Activated CD4-positive, alpha-beta T cell treated with anti-CD3 and anti-CD28 coated beads for 4 hours (primary cell): Measurements from ENCODE around the gene CACNG6.
A peak's percentile ranks its signal among the peaks of the same experiment; 100 is the strongest.
"Not testable (repeated sequence)": the region's sequence is repeated elsewhere in the genome, so short reads cannot be mapped to it uniquely, and the experiment has no call there.

Experiments used
- DNase-seq, 2 donors: peaks; one replicate each; pipeline ENCODE4 v3.0.0-alpha.2; 2020

Gene CACNG6

DNA sequence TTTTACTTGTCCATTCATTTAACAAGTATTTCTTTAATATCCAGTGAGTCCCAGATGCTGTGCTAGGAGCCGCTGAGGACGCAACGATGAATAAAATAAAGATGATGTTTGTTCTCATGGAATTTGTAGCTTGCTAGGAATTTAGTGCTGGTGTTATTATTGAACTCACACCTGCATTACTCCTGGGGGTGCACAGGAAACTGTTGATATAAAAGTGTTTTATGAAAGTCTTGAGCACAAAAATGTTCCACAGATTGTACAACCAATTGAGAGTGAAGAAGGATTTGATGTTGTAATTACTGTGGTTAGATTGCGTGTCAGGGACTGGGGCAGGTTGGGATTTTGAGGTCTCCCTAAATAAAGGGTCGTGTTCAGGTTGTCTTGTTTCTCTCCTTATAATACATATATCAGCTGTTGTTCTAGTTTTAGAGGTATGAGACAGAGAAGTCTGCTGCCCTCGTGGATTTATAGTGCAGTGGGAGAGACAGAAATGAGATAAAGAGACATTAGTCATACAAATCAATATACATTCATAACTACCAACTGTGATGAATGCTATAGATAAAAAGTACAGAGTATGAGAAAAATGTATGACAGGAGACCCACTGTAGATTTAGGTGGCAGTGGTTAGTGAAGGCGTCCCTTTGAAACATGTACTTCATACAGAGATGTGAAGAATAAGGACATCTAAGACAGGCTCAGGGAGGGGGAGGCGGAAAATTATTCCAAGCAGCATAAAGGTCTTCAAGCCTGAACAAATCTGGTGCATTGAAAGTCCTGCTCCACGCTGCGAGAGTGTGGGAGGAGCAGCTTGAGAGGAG lies 11.3 kb downstream of the CACNG6 start:
- DNase-seq = no peak

DNA sequence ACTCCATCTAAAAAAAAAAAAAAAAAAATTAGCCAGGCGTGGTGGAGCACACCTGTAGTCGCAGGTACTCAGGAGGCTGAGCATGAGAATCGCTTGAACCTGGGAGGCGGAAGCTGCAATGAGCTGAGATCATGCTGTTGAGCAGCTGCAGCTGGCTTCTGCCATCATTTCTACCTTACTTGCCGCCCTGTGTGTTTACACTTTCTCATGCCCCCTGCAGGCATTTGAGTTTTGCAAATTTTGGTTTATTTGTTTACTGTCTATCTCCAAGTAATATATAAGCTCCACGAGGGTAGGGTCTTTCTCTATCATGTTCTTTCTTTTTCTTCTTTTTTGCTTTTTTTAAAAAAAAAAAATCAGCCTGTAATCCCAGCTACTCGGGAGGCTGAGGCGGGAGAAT lies 18.0 kb downstream of the CACNG6 start:
- no peak for DNase-seq

DNA sequence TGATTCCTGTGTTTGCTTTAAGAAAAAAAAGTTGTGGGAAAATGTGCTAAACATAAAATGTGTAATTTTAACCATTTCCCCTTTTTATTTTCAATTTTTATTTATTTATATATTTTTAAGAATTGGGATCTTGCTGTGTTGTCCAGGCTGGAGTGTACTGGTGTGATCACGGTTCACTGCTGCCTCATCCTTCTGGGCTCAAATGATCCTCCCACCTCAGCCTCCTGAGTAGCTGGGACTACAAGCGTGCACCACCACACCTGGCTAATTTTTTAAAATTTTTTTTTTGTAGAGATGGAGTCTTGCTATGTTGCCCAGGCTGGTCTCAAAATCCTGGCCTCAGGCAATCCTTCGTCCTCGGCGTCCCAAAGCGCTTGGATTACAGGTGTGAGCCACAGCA lies 19.0 kb downstream of the CACNG6 start:
- no peak for DNase-seq

DNA sequence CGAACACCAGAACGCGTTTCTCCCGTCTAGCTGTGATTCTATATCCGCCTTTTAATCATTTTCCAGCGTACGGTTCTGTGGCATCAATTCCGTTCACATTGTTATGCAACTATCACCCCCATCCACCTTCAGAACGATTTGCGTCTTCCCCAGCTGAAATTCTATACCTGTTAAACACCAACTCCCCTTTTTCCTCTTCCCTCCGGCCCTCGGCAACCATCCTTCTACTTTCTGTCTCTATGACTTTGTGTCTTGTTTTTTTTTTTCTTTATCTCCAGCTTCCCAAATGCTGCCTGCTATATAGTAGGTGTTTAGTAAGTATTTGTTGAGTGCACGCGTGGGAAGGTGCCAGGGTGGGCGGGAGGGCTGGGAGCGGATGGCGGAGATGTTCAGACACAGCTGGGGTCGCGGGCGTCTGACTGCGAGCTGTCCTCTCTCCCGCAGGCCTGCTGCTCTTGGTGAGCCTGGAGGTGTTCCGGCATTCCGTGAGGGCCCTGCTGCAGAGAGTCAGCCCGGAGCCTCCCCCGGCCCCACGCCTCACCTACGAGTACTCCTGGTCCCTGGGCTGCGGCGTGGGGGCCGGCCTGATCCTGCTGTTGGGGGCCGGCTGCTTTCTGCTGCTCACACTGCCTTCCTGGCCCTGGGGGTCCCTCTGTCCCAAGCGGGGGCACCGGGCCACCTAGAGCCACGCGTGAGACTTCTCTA lies 20.2 kb downstream of the CACNG6 start:
- no peak for DNase-seq

DNA sequence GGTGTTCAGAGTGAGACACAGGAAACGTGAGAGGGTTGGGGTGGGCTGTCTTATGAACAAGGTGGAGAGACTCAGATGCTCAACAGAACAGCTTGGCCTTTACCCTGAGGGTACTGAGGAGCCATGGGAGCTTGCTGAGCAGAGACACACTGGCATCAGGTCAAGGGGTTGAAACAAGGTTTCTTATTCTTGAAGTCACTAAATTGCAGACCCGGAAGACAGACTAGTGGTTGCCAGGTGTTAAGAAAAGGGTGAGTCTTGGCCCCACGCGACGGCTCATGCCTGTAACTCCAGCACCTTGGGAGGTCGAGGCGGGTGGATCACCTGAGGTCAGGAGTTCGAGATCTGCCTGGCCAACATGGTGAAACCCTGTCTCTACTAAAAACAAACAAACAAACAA lies 22.4 kb downstream of the CACNG6 start:
- no peak for DNase-seq

DNA sequence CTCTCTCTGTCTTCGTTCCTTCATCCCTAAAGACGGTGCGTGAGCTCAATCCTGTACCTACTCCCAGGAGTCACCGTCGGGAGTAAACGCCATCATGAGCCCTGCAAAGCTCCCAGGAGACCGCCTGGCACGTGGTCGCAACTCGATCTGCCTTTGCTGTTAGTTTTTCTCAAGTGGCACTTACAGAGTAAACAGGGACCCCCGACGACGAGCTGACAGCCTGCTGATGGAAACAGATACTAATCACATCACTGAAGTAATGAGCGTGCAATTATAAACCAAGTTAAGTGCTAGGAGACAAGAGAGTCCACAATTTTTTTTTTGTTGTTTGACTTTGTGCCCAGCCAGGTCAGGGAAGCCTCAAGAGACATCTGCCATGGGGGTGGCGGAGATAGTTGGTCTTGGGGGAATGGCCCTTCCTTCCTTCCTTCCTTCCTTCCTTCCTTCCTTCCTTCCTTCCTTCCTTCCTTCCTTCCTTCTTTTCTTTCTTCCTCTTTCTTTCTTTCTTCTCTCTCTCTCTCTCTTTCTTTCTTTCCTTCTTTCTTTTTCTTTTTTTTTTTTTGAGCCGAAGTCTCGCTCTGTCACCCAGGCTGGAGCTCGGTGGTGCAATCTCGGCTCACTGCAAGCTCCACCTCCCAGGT lies 23.6 kb downstream of the CACNG6 start:
- DNase-seq = no peak

DNA sequence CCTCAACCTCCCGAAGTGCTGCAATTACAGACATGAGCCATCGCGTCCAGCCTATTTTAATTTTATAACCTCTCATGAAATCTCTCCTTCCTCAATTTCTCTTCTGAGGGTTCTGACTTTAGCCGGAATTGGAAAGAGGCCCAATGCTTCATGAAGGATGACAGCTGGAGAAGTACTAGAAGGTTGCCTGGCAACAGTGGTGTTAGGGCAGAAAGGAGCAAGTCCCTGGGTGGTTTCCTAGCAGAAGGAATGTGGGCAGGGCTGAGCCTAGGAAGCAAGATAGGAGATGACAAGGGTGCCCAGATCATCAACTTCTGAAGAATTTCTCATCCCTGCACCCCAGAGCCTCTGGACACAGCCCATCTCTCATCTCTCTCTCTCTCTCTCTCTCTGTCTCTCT lies 25.8 kb downstream of the CACNG6 start:
- no peak for DNase-seq

DNA sequence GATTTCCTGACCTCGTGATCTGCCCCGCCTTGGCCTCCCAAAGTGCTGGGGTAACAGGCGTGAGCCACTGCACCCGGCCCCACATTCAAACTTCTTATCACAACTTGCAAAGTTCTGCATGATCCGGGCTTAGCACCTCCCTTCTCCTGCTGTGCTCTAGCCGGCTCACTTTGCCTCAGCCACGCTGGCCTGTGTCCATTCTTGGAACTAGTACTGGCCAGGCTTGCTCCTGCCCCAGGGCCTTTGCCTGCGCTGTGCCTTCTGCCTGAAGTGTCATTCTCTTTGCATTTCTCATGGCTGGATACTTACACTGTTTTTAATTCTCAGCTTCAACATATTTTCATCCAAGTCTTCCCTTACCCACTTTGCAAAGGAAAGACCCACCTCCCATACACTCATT lies 29.9 kb downstream of the CACNG6 start:
- DNase-seq = no peak

DNA sequence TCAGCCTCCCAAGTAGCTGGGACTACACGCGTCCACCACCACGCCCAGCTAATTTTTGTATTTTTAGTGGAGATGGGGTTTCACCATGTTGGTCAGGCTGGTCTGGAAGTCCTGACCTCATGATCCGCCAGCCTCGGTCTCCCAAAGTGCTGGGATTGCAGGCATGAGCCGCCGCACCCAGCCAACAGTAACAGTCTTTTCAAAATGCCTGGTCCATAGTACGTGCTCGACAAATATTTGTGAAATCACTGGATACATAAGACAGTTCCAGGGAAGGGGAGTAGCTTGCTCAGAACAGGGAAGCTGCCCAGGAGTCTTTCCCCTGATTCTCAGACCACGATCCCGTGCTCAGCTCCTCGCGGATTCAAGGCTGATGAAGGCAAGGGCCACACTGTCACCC lies 30.5 kb downstream of the CACNG6 start:
- no peak for DNase-seq

DNA sequence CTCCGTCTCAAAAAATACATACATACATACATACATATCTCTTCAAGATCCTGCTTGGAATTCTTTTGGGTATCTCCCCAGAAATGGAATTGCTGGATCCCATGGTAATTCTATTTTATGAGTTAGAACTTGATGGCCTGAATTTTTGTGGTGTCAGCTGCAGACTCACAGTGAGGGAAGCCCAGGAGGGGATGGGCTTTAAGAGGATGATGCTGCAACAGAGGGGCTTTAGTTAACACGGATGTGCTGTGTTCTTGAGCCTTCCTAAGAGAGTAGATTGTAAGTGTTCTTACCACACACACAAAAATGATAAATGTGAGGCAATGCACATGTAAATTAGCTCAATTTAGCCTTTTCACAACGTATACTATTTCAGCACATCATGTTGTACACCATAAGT lies 31.8 kb downstream of the CACNG6 start:
- DNase-seq = no peak

DNA sequence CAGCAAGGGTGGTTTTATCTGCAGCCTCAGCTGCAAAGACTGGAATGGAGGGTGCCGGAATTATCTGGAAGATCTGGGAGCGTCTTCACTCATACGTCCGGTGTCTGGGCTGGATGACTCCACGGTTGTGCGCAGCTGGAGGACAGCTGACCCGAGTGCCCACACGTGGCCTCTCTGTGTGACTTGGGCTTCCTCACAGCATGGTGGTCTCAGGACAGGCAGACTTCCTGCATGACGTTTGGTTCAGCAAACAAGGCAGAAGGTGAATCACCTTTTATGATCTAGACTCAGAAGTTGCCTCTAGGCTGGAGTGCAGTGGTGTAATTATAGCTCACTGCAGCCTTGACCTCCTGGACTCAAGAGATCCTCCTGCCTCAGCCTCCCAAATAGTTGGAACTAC lies 33.2 kb downstream of the CACNG6 start:
- DNase-seq = no peak

DNA sequence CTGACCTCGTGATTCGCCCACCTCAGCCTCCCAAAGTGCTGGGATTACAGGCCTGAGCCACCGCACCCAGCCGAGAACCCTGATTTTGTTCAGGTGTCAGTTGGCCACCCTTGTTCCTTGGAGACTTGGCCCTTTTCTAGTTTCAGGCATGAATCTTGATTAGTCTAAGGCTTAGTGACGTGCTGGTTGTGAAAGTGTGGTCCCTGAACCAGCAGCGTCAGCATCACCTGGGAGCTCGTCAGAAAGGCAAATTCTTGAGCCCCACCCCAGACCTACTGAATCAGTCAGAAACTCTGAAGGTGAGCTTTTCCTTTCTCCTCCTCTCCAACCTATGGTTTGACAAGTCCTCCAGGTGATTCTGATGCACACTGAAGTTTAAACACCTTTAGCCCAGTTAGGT lies 35.2 kb downstream of the CACNG6 start:
- no peak for DNase-seq

DNA sequence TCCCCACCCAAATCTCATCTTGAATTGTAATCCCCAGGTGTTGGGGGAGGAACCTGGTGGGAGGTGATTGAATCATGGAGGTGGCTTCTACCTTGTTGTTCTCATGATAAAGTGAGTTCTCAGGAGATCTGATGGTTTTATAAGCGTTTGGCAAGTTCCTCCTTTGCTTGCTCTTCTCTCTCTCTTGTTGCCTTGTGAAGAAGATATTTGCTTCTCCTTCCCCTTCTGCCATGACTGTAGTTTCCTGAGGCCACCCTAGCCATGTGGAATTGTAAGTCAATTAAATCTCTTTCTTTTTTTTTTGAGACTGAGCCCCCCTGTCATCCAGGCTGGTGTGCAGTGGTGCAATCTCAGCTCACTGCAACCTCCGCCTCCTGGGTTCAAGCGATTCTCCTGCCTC lies 37.9 kb downstream of the CACNG6 start:
- DNase-seq = no peak

DNA sequence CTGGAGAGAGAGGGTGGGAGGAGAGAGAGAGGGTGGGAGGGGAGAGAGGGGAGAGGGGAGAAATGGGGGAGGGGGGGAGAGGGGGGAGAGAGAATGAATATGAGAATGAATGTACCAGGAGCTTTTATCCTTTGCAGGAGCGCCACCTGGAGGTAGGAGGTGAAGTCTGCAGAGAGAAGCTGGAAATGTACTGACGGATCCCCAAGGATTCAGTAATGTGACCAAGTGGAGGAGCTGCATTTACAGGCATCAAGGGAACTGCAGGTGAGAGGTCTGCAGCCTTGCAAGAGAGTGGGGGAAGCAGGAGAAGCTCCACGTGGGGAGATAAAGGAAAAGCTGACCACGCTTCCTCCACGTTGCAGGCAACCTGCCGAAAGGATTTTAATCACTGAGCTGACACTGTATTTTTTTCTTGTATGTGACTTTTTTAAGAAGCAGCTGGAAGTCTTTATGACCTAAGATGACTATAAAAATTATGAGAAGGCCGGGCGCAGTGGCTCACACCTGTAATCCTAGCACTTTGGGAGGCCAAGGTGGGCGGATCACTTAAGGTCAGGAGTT lies 38.6 kb downstream of the CACNG6 start:
- peak; percentile 37 to 44 for DNase-seq

DNA sequence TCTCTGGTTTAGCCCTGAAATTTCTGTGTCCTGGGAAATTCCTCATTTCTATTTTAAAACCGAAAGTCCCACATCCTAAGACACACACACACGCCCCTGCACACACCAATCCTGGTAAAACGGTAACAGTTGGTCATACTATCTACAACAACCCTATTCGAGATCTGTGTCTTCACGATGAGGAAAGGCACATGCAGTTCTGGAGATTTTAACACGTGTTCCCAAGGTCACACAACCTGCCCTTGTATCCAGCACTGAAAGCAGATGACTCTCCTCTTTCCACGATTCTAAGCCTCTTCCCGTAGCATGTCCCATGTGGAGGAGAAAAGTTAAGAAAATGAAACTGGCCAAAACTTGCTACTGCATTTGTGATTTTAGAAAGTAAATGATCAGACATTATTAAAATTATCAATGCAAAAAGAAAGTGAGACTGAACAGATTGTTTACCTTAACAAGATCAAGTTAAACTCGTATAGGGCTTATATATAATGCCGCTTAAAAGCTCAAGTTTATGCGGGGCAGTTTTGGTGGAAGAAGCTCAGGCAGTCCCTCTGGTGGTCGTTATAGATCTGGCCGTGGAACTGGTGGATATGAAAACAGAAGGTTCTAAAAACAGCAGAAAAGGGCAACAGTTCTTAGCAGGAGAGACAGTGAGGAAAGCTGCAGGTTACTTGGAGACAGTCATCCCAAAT lies 39.6 kb downstream of the CACNG6 start:
- DNase-seq = no peak

DNA sequence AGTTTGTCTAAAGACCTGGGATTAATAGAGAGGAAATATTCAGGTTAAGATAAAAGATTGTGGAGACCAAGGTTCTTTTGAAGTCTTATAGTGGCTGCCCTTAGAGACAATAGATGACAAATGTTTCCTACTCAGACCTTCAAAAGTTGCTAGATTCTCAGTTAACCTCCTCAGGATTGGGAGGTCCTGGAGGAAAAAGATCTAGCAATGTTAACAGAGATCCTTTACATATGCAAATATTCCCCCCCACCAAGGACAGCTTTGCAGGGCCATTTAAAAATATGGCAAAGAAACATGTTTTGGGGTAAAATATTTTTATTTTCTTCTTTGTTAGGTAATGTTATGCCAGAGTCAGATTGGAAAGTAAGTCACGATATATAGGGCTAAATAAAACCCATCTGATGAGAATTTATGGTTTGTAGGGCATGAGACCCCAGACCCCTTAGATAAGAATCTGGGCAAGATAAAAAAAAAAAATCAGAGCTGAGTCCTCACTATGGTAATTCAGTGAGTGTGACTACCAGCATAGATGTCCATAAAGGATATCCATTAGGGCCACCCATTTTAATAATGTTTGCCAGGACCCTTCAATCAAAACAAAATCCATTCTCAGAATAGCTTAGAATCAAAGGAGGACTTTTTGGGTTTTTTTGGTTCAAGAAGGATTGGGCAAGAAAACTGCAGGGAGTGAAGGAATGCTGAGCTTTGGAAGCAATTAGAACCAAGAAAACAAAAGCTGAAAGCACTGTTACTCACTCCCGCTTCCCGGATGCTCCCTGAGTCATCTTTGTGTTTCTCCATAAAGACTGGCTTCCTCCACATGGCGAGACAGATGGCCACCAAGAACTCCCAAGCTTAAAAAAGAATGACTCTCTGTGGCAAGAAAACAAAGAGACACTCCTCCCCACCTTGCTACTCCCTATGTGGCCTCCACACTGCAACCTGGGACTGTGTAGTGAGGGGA lies 44.1 kb downstream of the CACNG6 start:
- DNase-seq = no peak

DNA sequence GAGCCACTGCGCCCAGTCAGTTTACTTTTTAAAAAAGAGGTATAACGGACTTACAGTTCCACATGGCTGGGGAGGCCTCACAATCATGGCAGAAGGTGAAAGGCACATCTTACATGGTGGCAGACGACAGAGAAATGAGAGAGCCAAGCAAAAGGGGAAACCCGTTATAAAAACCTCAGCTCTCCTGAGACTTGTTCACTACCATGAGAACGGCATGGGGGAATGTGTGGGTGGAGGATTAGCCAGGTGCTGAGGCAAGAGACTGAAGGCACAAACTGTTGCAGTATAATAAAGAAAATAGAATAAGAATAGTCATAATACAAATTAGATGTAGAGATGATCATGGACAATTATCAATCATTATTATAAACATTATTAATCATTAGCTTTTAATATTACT lies 45.1 kb downstream of the CACNG6 start:
- DNase-seq = not testable (repeated sequence)

DNA sequence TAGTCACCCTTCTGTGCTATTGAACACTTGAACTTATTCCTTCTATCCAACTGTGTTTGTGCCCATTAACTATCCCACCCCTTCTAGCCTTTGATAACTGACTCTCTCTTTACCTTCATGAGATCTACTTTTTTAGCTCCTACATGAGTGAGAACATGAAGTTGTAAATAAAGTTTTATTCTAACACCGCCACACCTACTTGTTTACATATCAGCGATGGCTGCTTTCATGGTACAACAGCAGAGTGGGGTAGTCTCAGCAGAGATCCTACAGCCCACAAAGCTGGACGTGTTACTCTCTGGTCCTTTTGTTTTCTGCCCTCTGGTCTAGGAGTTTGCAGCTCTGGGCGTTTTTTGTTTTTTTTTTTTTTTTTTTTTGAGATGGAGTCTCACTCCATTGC lies 48.6 kb downstream of the CACNG6 start:
- no peak for DNase-seq

DNA sequence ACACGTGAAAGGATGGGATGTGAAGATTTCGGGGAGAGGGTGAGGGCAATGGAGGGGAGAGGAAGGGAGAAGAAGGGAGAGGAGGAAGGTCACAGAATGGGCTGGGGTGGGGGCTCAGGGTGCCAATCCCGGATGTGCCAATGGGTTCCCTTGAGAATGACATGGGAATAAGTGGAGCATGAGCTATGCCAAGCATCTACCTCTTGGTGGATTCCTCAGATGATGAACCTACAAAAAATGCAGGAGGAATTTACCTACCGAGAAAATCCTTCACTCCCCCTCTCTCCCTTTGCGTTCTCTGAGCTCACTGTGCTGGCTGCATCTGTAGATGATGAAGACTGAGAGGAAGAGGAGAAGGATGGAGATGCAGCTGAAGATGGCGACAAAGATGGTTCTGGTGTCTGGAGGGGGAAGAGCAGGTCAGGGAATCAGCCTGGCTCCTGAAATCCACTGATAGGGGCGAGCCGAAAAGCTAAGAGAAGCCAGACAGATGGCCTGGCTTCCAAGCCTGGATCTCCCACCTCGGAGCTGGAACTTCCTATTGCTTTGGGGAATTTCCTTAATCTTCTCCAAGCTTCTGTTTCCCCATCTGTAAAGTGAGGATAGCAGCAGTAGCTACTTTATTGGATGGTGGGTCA lies 50.7 kb downstream of the CACNG6 start:
- no peak for DNase-seq

DNA sequence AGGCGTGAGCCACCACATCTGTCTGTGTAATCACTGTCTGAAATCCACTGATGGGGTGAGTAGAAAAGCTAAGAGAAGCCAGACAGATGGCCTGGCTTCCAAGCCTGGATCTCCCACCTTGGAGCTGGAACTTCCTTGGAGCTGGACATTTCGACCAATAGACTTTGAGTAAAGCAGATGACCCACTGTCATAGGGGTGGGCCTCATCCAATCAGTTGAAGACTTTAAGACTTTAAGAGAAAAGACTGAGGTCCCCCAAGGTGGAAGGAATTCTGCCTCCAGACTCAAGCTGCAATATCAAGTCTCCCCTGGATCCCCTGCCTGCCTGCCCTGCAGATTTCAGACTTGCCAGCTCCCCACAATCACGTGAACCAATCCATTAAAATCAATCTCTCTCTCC lies 51.6 kb downstream of the CACNG6 start:
- no peak for DNase-seq

DNA sequence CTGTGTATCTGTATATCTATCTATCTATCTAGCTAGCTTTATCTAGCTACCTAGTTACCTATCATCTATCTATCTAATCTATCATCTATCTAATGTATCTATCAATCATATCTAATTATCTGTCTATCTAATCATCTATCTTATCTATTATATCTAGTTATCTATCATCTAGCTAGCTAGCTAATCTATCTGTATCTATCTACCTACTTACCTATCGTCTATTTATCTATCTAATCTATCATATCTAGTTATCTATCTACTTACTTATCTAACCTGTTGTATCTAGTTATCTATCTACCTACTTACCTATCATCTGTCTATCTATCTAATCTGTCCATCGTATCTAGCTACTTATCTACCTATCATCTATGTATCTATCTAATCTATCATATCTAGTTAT lies 54.3 kb downstream of the CACNG6 start:
- no peak for DNase-seq
